Measurements from ENCODE around the gene FRAT2. TPM values are rescaled to one million over a fixed set of nuclear protein-coding genes. Genes with fewer than 3 reads are reported as not detected.

The FRAT2 gene, protein sequence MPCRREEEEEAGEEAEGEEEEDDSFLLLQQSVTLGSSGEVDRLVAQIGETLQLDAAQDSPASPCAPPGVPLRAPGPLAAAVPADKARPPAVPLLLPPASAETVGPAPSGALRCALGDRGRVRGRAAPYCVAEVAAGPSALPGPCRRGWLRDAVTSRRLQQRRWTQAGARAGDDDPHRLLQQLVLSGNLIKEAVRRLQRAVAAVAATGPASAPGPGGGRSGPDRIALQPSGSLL
- 10 to 100 TPM; 19.5 to 23.2 (median 21.8) TPM for total RNA-seq

DNA sequence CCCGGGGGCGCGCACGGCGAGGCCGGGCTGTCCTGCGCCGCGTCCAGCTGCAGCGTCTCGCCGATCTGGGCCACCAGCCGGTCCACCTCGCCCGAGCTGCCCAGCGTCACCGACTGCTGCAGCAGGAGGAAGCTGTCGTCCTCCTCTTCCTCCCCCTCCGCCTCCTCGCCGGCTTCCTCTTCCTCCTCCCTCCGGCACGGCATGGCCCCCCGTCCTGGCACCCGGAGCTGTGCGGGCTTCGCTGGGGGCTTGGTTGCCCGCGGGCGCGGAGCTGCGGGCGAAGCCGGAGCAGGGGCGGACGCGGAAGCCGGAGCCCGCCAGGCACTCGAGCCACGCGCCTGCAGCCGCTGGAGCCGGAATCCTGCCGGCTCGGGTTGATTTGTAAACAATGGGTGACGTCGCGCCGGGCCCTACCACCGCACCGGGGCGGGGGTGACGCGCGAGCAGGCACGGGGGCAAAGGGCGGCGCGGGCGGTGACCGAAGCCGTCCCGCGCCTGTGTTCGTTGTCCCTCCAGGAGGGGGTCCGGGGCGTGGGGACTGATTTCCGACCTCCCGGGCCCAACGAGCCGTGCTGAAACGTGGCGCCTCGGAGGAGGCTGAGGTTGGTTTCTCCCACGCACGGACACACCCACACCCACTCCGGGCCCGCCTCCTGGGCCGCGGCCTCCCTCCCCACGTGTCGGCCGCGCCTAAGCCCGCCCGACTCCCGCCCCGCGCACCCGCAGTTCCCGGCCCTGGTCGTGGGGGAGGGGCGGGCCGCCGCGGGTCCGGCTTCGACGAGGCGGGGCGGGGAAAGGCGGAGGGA is at the start of gene FRAT2:
FRAT2 (minus strand) TSS at position 360 of the 806 bp plus-strand sequence; CDS start at position 203, 157 bp downstream.
- H3K27ac ChIP-seq, result peak within 1 kb of the TSS; percentile 87 to 92 (median 89)
- WGBS, 2 donors, result 0 to 1% methylated on average over 16 to 28 of the region's 103 CpGs
- H3K9me3 ChIP-seq, result no peaks in the 10 kb centered on the region
- DNase-seq, result peak; percentile 92
- intact Hi-C loops (cut with DNase I), result loop anchor here (10.0 kb wide), 1 partner anchor 50 kb away; no protein-coding TSS in a partner anchor
- H3K4me1 ChIP-seq, result peaks cover 31 to 51% of the 10 kb centered on the region in 2 donors
- no peaks in the 10 kb centered on the region for H3K36me3 ChIP-seq
- peak in 1 of 2 donors; percentile 95 for TF ChIP-seq POLR2A (IDR thresholded peaks at IDR 0.05)
- TF ChIP-seq, protein P1, sequence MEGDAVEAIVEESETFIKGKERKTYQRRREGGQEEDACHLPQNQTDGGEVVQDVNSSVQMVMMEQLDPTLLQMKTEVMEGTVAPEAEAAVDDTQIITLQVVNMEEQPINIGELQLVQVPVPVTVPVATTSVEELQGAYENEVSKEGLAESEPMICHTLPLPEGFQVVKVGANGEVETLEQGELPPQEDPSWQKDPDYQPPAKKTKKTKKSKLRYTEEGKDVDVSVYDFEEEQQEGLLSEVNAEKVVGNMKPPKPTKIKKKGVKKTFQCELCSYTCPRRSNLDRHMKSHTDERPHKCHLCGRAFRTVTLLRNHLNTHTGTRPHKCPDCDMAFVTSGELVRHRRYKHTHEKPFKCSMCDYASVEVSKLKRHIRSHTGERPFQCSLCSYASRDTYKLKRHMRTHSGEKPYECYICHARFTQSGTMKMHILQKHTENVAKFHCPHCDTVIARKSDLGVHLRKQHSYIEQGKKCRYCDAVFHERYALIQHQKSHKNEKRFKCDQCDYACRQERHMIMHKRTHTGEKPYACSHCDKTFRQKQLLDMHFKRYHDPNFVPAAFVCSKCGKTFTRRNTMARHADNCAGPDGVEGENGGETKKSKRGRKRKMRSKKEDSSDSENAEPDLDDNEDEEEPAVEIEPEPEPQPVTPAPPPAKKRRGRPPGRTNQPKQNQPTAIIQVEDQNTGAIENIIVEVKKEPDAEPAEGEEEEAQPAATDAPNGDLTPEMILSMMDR (IDR thresholded peaks at IDR 0.05), result peak in 1 of 6 experiments; percentile 15
- peak within 1 kb of the TSS; percentile 70 to 89 (median 84) for H3K4me3 ChIP-seq (replicated peaks in 1 of 3)
- H3K27me3 ChIP-seq, result no peaks in the 10 kb centered on the region

DNA sequence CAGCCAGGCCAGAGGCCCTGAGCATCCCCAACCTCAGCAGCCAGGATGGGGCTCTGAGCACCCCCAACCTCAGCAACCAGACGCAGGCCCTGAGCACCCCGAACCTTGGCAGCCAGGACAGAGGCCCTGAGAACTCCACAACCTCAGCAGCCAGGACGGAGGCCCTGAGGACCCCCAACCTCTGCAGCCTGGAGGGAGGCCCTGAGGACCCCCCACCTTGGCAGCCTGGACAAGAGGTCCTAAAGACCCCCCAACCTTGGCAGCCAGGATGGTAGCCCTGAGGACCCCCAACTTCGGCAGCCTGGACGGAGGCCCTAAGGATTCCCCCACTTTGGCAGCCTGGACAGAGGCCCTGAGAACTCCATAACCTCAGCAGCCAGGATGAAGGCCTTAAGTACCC is 49.6 kb upstream of the FRAT2 start:
- TF ChIP-seq POLR2A (IDR thresholded peaks at IDR 0.05), result no peak
- TF ChIP-seq, protein P1 (IDR thresholded peaks at IDR 0.05), result no peak
- no peak overlapping the region for H3K27ac ChIP-seq
- H3K4me3 ChIP-seq (replicated peaks in 1 of 3), result no peak overlapping the region
- intact Hi-C loops (cut with DNase I), result no loop called here
- no peaks in the 10 kb centered on the region for H3K27me3 ChIP-seq
- H3K4me1 ChIP-seq, result no peaks in the 10 kb centered on the region
- peaks cover under 1 to 16% of the 10 kb centered on the region in 2 donors for H3K36me3 ChIP-seq
- WGBS, 2 donors, result 100% methylated on average over 1 of the region's 5 CpGs; no CpG with 5 or more reads in 1 of the 2 donors
- no peaks in the 10 kb centered on the region for H3K9me3 ChIP-seq
- DNase-seq, result no peak

DNA sequence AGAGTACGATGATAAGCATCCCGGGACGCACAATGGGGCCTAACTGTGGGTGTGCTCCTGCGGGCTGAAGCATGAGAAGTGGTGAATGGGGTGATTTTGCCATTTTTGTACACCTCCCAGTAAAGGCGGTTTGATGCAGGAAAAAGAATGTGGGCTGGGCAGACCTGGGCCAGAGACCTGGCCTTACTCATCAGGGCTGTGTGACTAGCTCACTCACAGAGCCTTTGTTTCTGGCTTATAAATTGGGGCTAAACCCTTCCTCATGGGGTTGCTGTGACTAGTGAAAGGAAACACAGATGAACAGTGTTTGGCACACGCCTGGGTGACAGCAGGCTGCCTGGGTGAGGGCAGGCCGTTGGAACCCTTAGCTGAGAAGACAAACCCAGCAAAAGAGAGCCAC is 48.6 kb upstream of the FRAT2 start:
- Histone ChIP-seq H3K27me3 (no peaks in the 10 kb centered on the region), H3K36me3 (peaks cover 4 to 21% of the 10 kb centered on the region in 2 donors), H3K4me3 (replicated peaks in 1 of 3) (no peak overlapping the region), H3K4me1 (no peaks in the 10 kb centered on the region), H3K9me3 (no peaks in the 10 kb centered on the region), H3K27ac (no peak overlapping the region)
- TF ChIP-seq, protein P1 (IDR thresholded peaks at IDR 0.05), result no peak
- no peak for TF ChIP-seq POLR2A (IDR thresholded peaks at IDR 0.05)
- intact Hi-C loops (cut with DNase I), result no loop called here
- DNase-seq, result no peak
- 81 to 84% methylated on average over 7 of the region's 7 CpGs for WGBS, 2 donors

DNA sequence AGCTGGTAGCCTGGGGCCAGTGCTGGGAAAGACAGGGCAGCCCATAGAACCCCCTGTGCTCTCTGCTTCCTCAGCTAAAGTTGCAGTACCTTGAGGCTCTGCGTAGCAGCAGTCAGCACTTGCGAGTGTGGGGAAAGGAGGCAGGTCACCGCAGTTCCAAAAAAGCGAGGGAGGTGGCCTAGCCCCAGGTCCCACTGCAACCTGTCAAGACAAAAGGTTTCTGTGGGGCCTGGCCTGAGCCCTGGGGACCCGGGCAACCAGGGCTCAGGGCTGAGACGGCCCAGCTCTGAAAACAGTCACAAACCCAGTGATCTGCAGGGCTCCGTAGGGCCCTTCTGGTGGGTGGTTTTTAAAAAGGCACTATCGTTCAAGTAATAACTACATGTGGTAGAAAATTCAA is 47.1 kb upstream of the FRAT2 start:
- Histone ChIP-seq H3K4me3 (replicated peaks in 1 of 3) (no peak overlapping the region), H3K4me1 (no peaks in the 10 kb centered on the region), H3K36me3 (peaks cover 4 to 19% of the 10 kb centered on the region in 2 donors), H3K27ac (no peak overlapping the region), H3K27me3 (no peaks in the 10 kb centered on the region), H3K9me3 (no peaks in the 10 kb centered on the region)
- DNase-seq, result no peak
- intact Hi-C loops (cut with DNase I), result no loop called here
- 95 to 98% methylated on average over 7 to 8 of the region's 8 CpGs for WGBS, 2 donors
- TF ChIP-seq, protein P1 (IDR thresholded peaks at IDR 0.05), result no peak
- no peak for TF ChIP-seq POLR2A (IDR thresholded peaks at IDR 0.05)

DNA sequence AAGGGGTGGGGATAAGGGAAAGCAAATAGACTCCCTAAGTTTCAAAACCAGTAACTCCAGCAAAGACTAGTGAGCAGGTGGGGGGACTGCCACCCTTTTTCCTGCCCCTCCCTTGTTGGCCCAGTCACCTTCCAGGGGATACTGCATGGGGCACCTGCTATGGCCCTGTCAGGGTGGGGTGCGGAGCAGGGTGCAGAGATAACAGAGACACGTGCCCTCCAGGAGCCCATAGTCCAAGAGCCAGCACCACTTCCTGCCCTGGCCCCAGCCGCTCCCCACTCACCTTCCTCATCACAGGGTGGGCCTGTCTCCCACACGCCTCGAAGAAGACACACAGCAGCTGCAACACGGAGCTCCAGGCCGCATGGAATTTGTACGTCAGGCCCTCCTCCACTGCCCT is 46.0 kb upstream of the FRAT2 start:
- H3K36me3 ChIP-seq, result peaks cover 4 to 15% of the 10 kb centered on the region in 2 donors
- DNase-seq, result no peak
- TF ChIP-seq, protein P1 (IDR thresholded peaks at IDR 0.05), result no peak
- no peak for TF ChIP-seq POLR2A (IDR thresholded peaks at IDR 0.05)
- H3K4me1 ChIP-seq, result no peaks in the 10 kb centered on the region
- no peaks in the 10 kb centered on the region for H3K9me3 ChIP-seq
- WGBS, 2 donors, result 91 to 94% methylated on average over 7 to 8 of the region's 8 CpGs
- no peaks in the 10 kb centered on the region for H3K27me3 ChIP-seq
- H3K4me3 ChIP-seq (replicated peaks in 1 of 3), result no peak overlapping the region
- intact Hi-C loops (cut with DNase I), result no loop called here
- no peak overlapping the region for H3K27ac ChIP-seq

All from thyroid gland (tissue), 4 donors.